T-helper 17 cell (primary cell): ENCODE measurements around the gene ASCL1. TPM values are rescaled to one million over a fixed set of nuclear protein-coding genes. Genes with fewer than 3 reads are reported as not detected.

ENCODE experiments used
- ATAC-seq: fragments of 150-1000 bp; cut with Tn5 transposase; 2 replicates; pipeline ENCODE4 v1.10.0; 2021; ENCODE audit warnings: mild to moderate bottlenecking, moderate library complexity
- DNase-seq, 3 donors: peaks; one replicate each; pipeline versions ENCODE4 v3.0.0 to v3.0.0-alpha.2; 2020 to 2021
- H3K9me3 ChIP-seq: one replicate; pipeline ENCODE4 v1.7.0; 2013; ENCODE audit warnings: low read length, mild to moderate bottlenecking; ENCODE audit not compliant: control insufficient read depth, poor library complexity, severe bottlenecking
- H3K27ac Mint-ChIP-seq: one replicate; pipeline ENCODE4 v1.8.0; 2022; ENCODE audit warnings: mild to moderate bottlenecking, moderate library complexity, mixed read lengths
- H3K27me3 Mint-ChIP-seq: one replicate; pipeline ENCODE4 v1.8.0; 2022; ENCODE audit warnings: mixed read lengths
- H3K36me3 Mint-ChIP-seq: one replicate; pipeline ENCODE4 v1.8.0; 2022; ENCODE audit warnings: low read depth, mixed read lengths
- H3K4me1 Mint-ChIP-seq: one replicate; pipeline ENCODE4 v1.8.0; 2022; ENCODE audit warnings: mild to moderate bottlenecking, mixed read lengths
- H3K4me3 Mint-ChIP-seq: one replicate; pipeline ENCODE4 v1.8.0; 2022; ENCODE audit warnings: mild to moderate bottlenecking, moderate library complexity, mixed read lengths
- total RNA-seq, 4 donors: library from RNA in 2 of 4; stranded (reverse) in 2 of 4; gene quantifications; one replicate each; pipeline ENCODE4 v1.2.3 and lab custom pipeline; 2022 to 2026

Gene ASCL1
- total RNA-seq, 2 donors from 2014 or later, result not detected

DNA sequence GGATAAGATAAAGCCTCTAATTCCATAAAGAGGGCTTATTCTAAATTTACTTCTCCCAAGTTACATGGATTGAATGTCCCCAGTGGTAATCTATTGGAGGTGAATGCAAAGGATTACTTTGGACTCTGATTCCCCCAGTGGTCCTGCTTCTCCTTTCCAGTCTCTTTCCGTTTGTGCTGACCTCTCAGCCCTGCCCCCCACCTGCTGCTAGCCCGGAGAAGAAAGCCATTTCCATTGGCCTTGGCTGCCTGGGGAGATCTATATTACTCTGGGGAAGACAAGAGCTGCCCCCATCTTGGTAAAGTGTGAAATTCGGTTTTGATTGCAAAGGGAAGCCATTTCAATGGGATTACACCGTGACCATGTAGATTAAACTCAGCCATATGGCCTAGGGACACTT lies 13.3 kb downstream of the ASCL1 start:
- Mint-ChIP-seq H3K27me3 (peaks cover 52% of the 10 kb centered on the region), H3K4me1 (no peaks in the 10 kb centered on the region), H3K4me3 (no peak overlapping the region), H3K36me3 (peaks cover under 1% of the 10 kb centered on the region), H3K27ac (no peak overlapping the region)
- ATAC-seq (no peak), DNase-seq (no peak)
- no peaks in the 10 kb centered on the region for H3K9me3 ChIP-seq

DNA sequence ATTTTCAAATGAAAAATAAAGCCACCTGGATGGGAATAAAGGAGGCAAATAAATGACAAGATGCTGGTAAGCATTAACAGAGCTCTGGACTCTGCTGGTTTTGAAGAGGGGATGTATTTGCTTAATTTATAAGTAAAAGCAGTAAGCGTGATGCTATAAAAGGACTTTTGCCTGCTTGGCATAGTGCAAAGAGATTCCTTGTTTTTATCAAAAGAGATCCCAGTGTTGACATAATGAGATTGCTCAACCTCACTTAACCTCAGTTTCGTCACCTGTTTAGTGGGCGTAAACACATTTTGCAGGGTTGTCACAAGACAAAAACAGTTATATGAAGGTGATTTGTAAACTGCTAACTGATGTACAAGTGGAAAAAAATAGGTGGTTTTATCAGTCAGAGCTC lies 13.8 kb downstream of the ASCL1 start:
- H3K4me3 Mint-ChIP-seq, result no peak overlapping the region
- DNase-seq, result no peak
- H3K27ac Mint-ChIP-seq, result no peak overlapping the region
- no peaks in the 10 kb centered on the region for H3K9me3 ChIP-seq
- H3K4me1 Mint-ChIP-seq, result no peaks in the 10 kb centered on the region
- no peaks in the 10 kb centered on the region for H3K36me3 Mint-ChIP-seq
- ATAC-seq, result no peak
- H3K27me3 Mint-ChIP-seq, result peaks cover 48% of the 10 kb centered on the region

DNA sequence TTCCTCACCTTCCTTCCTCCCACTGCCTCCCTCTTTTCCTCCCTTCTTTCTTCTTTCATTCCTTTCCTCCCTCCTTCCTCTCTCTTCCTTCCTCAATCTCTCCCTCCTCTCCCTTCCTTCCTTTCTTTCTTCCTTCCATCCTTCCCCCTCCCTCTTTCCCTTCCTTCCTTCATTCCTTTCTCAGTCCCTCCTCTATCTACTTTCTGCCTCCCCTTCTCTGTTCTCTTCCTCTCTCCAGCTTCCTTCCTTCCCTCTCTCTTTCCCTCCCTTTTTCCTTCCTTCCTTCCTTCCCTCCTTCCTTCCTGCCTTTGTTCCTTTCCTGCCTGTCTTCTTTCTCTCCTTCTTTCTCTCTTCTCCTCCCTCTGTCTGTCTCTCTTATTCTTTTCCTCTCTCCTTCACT lies 16.1 kb downstream of the ASCL1 start:
- peaks cover 34% of the 10 kb centered on the region for H3K27me3 Mint-ChIP-seq
- no peak for ATAC-seq

DNA sequence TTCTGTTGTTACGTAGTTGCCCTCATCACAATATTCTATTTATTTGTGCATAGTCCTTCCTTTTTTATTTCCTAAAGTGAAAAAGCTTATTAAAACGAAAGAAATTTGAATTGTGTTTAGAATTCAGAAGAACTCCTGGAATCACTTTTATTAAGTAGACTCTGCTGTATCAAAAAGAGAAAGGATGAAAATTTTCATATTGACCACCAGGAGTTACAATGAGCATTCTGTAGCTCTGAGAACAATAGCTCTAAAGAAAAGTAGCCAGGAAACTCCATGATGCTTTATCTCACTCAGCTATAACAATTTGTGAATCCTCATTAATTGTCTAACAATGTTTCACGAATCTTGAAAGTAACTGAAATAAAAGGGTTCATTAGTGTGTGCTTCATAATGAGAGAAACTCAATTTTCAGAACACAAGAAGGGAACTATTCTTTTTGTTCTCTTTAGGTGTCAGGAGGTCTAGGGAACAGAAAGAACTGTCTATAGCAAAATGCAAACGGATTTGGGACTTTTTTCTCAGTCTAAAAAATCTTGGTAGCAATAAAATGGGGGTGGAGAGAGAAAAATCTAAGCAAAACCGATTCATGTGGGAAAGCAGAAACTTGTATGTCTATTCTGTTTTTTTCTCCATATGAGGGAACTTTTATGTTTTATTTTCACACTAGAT lies 19.3 kb downstream of the ASCL1 start:
- H3K4me1 Mint-ChIP-seq, result no peaks in the 10 kb centered on the region
- no peak overlapping the region for H3K27ac Mint-ChIP-seq
- H3K36me3 Mint-ChIP-seq, result peaks cover 2% of the 10 kb centered on the region
- no peaks in the 10 kb centered on the region for H3K9me3 ChIP-seq
- H3K27me3 Mint-ChIP-seq, result peaks cover 10% of the 10 kb centered on the region
- ATAC-seq, result no peak
- DNase-seq, result no peak
- H3K4me3 Mint-ChIP-seq, result no peak overlapping the region

More for the DNA sequence above, 16.1 kb downstream of the ASCL1 start:
- Mint-ChIP-seq H3K36me3 (no peaks in the 10 kb centered on the region), H3K4me3 (no peak overlapping the region), H3K4me1 (no peaks in the 10 kb centered on the region), H3K27ac (no peak overlapping the region)
- no peaks in the 10 kb centered on the region for H3K9me3 ChIP-seq
- DNase-seq, result no peak

DNA sequence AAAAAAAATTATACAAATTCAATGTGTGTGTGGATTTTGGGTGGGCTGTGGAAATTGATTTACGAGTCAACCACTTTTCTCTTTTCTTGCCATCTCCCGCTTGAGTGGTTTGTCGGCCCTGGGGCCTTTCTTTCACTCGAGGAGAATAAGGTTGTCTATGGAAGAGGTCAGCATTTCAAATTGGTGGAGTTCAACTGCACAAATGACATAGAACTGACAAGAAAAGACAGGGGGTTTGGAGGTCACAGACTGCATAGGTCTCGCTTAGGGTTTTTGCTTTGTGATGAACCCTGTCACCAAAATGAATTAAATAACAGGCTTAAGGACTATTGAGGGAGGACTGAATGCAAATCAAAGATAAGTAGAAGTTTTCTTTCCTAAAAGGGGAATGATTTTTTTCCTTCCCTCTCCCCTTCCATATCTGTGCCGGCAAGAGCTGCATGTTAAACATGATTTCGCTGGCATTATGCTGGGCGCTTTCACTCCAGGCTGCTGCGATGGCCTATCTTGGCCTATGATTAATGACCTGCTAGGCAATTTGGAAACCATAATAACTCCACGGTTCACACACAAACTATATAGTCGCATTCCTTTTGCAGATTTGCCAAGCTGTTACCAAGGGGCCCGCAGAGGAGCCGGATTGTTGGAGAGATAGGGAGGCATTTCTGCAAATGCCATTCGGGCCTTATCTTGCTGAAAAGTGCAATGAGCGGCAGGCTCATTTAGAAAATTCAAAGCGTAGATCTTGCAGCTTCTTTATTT lies 20.7 kb downstream of the ASCL1 start:
- no peaks in the 10 kb centered on the region for H3K9me3 ChIP-seq
- DNase-seq (no peak), ATAC-seq (no peak)
- Mint-ChIP-seq H3K27me3 (no peaks in the 10 kb centered on the region), H3K27ac (no peak overlapping the region), H3K36me3 (peaks cover 2% of the 10 kb centered on the region), H3K4me1 (no peaks in the 10 kb centered on the region), H3K4me3 (no peak overlapping the region)

DNA sequence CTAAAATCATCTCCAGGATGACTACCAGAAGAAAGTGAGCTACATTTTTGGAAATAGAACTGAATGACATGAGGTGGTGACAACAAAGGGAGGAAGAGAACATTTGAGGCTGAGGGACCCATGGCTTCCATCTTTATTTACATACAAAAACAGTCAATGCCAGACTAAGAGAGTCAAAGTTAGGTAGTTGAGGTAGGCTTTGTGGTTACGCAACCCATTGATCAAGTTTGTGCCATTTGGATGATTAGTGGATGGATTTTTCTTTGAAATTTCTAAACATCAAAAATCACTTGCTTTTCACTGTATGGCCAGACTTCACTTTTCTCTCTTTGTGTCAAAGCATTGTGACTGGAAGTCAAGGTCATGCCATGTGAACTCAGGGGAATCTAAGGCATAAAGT lies 22.9 kb downstream of the ASCL1 start:
- no peaks in the 10 kb centered on the region for H3K9me3 ChIP-seq
- DNase-seq (no peak), ATAC-seq (no peak)
- Mint-ChIP-seq H3K4me1 (no peaks in the 10 kb centered on the region), H3K27me3 (peaks cover 4% of the 10 kb centered on the region), H3K36me3 (peaks cover 2% of the 10 kb centered on the region), H3K27ac (no peak overlapping the region), H3K4me3 (no peak overlapping the region)

DNA sequence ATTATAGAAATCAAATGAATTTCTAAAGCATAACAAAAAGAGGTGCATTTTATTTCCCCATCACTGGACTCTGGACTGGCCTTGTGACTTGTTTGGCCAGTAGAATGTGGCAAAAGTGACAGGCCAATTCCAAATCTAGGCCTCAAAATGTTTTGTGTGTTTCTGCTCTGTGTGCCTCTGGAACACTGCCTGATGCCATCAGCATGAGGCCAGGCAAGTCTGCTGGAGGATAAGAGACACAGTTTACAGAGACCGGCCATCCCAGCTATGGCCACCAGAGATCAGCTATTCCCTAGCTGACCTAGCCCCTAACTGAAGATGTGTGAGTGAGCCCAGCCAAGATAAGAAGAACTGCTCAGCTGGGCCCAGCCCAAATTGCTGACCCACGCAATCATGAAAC lies 32.9 kb downstream of the ASCL1 start:
- no peaks in the 10 kb centered on the region for H3K36me3 Mint-ChIP-seq
- H3K9me3 ChIP-seq, result no peaks in the 10 kb centered on the region
- ATAC-seq (no peak), DNase-seq (no peak)
- H3K4me3 Mint-ChIP-seq, result no peak overlapping the region
- H3K27ac Mint-ChIP-seq, result no peak overlapping the region
- no peaks in the 10 kb centered on the region for H3K27me3 Mint-ChIP-seq
- no peaks in the 10 kb centered on the region for H3K4me1 Mint-ChIP-seq

DNA sequence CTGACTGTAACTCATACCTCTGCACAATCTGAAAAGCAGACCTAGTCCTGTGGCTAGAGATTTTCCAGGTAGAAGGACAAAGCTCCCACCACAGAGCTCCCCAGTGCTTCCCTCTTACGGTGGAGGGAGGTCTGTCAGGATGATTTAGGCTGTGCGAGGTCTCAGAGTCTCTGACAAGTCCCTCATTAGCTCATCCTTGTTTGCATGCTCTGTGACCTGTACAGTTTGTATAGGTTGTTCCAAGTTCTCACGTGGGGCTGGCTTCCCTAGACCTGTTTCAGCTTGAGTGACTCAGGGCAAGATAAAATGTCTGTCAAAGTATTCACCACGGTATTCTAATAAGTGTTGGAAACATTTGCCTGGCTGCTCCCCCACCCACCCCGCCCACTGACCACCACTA lies 34.8 kb downstream of the ASCL1 start:
- no peaks in the 10 kb centered on the region for H3K9me3 ChIP-seq
- ATAC-seq (no peak), DNase-seq (no peak)
- Mint-ChIP-seq H3K27ac (no peak overlapping the region), H3K4me3 (no peak overlapping the region), H3K4me1 (no peaks in the 10 kb centered on the region), H3K36me3 (no peaks in the 10 kb centered on the region), H3K27me3 (no peaks in the 10 kb centered on the region)

DNA sequence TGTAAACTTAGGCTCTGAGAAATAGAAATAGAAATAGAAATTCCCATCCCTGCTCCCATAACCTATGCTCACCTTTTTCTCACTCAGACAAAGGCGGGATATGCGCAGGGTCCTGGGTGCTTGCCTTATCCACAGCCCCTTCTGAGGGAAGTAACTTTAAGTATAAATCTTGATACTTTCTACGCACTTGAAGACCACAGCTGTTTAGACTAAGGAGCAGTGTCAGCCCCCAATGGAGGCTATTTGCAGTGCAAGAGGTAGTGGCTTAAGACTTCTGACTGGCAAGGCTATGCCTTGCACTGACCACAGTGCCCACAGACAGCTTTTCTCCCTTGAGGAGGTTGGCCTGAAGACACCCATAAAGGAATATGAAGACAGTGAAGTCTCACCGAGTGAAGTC lies 35.2 kb downstream of the ASCL1 start:
- ATAC-seq (no peak), DNase-seq (no peak)
- no peaks in the 10 kb centered on the region for H3K27me3 Mint-ChIP-seq
- H3K4me1 Mint-ChIP-seq, result no peaks in the 10 kb centered on the region
- no peak overlapping the region for H3K4me3 Mint-ChIP-seq
- no peaks in the 10 kb centered on the region for H3K9me3 ChIP-seq
- H3K27ac Mint-ChIP-seq, result no peak overlapping the region
- no peaks in the 10 kb centered on the region for H3K36me3 Mint-ChIP-seq

DNA sequence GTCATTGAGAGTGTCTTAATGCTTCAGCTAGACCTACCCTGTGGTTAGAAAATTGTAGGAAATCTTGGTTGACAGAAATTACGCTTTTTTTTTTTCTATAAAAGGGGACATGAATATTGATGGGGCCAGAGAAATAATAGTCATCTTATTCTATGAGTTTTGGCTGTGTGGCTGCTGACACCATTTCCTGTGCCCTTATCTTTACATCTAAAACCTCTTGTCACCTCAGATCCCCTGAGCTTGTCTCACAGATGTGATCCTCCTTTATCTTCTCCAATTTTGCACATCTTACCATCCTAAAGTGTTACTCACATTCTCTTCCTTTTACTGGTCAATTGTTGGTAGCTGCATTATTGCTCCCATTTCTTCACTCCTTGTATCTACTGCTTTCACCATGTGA lies 36.1 kb downstream of the ASCL1 start:
- no peak for DNase-seq
- H3K27ac Mint-ChIP-seq, result no peak overlapping the region
- H3K27me3 Mint-ChIP-seq, result no peaks in the 10 kb centered on the region
- no peaks in the 10 kb centered on the region for H3K4me1 Mint-ChIP-seq
- H3K4me3 Mint-ChIP-seq, result no peak overlapping the region
- no peaks in the 10 kb centered on the region for H3K36me3 Mint-ChIP-seq
- no peaks in the 10 kb centered on the region for H3K9me3 ChIP-seq
- no peak for ATAC-seq

DNA sequence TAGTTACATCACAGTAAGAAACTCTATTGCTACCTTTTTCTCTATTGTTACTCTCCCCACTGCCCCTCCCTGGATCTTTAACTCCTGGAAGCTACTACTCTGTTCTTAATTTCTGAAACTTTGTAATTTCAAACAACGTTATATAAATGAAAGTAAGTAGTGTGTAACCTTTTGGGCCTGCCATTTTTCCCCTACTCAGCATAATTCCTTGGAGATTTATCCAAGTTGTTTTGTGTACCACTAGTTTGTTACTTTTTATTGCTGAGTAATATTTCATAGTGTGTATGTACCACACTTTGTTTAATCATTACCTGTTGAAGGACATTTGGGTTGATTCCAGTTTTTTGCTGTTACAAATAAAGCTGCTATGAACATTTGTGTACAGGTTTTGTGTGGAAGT lies 37.9 kb downstream of the ASCL1 start:
- Mint-ChIP-seq H3K4me3 (no peak overlapping the region), H3K27me3 (no peaks in the 10 kb centered on the region)

More for the DNA sequence above, 37.9 kb downstream of the ASCL1 start:
- H3K36me3 Mint-ChIP-seq, result no peaks in the 10 kb centered on the region
- DNase-seq (no peak), ATAC-seq (no peak)
- no peak overlapping the region for H3K27ac Mint-ChIP-seq
- H3K9me3 ChIP-seq, result no peaks in the 10 kb centered on the region
- no peaks in the 10 kb centered on the region for H3K4me1 Mint-ChIP-seq
